Activated T-cell treated with anti-CD3 and anti-CD28 coated beads for 48 hours (primary cell): ENCODE results near the gene RGS14.
A peak's percentile ranks its signal among the peaks of the same experiment; 100 is the strongest.

Experiments
- DNase-seq: peaks from one replicate; pipeline ENCODE4 v3.0.0-alpha.2; 2020; ENCODE audit warnings: low read depth

The RGS14 gene, protein sequence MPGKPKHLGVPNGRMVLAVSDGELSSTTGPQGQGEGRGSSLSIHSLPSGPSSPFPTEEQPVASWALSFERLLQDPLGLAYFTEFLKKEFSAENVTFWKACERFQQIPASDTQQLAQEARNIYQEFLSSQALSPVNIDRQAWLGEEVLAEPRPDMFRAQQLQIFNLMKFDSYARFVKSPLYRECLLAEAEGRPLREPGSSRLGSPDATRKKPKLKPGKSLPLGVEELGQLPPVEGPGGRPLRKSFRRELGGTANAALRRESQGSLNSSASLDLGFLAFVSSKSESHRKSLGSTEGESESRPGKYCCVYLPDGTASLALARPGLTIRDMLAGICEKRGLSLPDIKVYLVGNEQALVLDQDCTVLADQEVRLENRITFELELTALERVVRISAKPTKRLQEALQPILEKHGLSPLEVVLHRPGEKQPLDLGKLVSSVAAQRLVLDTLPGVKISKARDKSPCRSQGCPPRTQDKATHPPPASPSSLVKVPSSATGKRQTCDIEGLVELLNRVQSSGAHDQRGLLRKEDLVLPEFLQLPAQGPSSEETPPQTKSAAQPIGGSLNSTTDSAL

DNA sequence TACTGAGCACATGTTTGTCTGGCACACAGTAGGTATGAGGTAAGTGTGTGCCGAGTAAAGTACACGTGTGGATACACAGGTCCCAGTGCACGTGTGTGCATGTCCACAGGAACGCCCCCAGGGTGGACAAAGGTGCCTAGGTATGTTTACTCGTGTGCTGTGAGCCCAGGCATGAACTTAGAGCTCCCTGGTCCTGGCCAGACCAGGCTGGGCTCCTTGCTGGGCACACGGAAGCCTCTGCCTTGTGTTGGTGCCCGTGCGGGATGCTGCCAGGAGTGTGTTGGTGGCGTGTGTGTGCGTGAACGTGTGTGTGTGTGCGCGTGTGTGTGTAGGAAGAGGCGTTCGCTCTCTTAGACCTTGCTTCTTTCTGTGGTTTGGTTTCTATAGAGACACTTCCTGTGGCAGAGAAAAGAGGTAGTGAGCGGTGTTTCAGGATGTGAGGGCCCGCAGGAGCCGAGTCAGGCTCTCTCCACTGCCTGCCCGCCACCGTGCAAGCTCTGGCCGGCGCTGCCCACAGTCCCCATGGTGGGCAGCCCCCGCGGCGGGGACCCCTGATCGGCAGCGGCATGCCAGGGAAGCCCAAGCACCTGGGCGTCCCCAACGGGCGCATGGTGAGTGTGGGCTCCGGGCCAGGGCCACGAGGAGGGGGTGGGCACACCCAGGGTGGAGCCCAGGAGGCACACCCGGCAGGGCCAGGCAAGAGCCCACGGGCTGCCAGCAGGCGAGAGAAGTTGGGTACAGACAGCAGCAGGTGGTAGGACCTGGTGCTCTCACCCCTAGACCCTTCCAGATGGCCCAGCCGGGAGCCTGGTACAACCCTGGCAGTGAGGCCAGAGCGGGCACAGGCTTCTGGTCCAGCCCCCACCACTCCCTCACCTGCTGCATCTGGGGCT is at the start of gene RGS14:
RGS14 (plus strand) TSS at position 466 of the 893 bp plus-strand sequence; CDS start at position 567, 101 bp downstream.
- no peak for DNase-seq

DNA sequence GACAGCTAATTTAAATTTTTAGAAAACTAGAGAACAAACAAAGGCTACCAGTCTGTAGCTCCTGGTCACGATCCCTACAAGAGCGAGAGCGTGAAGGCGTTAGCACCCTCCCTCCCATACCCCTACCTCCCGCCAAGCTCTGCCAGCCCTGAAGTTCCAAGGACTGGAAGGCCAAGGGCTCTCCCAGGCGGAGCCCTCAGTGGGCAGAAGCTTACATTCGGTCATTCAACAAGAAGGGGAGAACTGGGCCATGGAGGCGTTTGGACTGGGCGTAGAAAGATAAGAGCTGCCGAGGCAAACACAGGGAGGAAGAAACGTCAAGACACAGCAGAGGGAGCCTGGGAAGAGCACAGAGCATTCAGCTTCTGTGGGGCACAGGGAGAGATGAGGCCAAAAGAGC is 49.0 kb upstream of the RGS14 start:
- DNase-seq = no peak

DNA sequence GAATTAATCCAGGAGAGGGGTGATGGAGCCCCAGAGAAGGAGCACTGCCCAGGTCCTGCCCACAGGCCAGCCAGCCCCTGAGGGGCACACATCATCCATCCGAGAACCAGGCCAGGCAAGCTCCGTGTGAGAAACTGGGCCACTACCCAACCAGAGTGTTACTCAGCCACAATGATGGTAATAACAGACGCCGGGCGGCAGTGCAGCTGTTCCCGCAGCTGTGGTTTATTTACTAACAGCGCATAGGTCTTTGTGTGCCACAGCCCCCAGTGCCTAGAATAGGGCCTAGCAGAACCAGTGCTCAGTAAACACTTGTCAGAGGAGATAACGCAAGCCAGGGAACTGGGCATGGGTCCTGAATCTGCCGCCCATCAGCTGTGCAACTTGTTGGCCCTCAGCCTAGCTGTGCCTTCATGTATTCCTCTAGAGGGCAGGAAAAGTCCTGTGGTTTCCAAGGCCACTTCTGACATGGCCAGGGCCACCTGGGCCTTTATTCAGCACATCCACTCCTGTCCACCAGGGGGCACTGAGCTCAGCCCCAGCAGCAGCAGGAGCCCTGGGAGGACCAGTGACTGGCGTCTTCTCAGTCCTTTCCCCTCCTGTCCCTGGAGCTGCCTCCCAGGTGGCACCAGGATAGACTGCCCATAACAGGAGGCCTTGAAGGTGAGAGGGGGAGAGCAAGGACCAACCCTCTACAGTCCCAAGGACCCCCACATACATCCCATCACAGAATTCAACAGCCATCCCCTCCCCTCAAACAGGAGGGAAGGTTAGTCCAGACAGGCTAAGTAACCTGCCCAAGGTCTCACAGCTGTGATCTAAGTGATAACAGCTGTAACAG is 48.2 kb upstream of the RGS14 start:
- DNase-seq = peak; percentile 67

DNA sequence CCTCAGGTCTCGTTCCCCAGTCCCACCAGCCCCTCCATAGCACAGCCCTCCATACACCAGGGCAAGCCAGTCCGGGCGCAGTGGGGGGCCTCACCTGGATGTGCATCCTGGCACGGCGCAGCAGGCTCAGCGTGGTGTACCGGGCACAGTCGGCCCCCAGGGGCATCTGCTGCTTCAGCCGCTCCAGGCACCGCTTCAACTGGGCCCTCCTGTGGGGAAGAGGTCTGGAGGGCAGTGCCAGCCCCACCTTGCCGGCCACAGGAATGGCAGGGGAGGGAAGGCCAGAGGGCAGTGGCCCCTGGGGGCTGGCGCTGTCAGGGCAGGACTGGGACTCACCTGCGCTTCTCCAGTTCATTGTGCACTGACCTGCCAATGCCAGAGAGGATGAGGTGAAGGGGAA is 47.4 kb upstream of the RGS14 start:
- no peak for DNase-seq

DNA sequence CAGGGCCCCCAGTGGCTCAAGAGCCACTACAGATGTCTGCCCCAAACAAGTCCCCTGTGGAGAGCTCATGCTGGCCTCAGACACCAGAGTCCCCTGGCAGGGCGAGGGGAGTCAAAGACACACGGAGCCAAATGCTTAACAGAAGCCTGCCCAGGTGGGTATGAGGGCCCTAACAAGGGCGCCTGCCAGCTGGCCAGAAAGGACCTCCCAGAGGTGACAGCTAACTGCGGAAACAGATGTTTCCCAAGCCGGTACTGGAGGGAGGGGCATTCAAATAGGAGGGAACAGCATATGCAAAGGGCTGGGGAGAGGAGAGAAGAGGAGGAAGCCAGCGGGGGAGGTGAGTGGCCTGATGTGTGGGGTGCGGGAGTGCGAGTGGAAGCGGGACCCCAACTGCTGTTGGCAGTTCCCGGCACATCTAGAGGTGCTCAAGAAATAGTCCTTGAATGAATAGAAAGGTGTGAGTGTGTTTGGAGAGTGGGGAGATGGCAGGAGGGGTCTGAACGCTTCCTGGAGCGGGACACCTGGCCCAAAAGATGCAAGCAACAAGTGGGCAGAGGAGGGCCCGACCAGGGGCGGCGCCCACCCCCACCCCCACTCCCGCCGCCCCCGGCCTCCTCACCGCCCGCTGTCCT is 46.9 kb upstream of the RGS14 start:
- no peak for DNase-seq

DNA sequence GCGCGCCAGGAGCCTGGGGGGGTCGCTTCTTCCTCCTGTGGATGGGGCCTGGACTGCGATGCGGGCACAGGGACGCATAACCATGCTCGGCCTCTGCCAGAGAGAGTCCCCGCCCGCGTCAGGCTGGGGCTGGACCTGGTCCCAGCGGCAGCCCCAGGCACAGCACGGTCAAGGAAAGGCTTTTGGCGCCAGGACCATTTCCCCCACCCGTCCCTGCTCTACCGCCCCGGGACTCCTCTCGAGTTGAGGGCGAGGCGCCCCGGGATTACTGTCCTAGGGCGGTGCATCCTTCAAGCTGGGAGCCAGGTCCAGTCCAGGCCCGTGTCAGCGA is 46.4 kb upstream of the RGS14 start:
- no peak for DNase-seq

DNA sequence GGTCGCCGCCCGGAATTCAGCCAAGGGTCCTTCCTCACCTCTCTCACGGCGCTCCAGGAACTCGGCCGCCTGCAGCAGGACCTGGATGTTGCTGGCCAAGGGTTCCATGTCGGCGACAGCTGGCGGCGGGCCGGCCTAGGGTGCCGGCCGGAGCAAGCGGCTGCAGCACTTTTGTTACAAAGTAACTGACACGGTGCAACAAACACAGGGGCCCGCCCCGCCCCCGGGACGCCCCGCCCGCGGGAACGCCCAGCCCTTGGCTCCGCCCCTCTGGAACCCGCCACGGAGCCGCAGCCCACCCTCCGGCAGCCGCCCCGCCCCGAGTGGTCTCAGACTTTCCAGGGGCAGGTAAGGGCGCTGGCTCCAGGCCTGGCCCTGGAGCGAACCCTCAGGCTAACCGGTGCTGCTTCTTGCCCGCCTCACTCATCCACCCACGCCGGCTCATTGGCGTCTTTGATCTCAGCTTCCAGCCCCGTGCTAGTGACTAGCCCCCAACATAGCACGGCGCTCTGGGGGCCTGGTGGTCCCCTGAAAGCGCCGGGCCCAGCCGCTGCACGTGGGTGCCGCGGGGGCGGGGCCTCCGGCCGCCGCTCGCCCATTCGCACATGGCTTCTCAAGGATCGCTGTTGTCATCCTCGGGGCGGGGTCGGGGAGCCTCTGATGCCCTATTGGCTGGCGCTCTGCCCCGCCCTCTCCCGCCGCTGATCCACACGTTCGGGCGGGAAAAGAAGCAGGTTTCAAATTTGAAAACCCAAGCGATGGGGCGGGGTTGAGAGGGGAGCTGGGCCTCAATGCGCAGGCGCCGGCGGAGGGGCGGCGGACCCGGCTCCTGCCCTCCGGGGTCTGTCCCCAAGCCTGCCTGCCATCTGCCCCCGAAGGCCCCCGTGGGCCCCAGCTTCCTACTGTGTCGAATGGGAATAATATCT is 45.7 kb upstream of the RGS14 start, which contains the start of gene MXD3:
MXD3 (minus strand) TSS at position 176 of the 926 bp plus-strand sequence; CDS start at position 108, 68 bp downstream.
- DNase-seq = peak; percentile 98

DNA sequence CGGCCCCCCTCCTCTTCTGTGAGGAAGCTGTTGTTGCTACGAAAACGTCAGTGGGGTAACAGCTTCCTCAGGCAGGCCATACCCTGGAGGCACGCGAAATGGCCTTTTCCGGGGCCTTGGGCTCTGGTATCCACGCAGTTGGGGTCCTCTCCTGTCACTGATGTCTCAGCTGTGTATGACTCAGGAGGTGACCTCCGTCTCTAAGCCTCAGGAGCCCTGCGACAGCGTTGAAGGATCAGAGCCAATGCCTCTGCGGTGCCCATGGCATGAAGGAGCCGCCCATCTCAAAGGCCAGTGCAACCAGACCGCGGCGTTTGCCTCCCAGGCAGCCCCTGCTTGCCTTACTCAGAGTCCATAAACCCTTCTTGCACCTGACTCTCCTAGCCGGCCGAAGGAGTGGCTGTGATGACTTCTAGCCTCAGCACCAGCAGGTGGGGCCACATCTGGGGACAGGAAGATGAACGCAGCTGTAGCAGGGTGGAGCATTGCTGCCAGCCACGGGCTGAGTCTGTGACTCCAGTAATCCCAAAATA is 45.0 kb upstream of the RGS14 start:
- peak; percentile 53 for DNase-seq

DNA sequence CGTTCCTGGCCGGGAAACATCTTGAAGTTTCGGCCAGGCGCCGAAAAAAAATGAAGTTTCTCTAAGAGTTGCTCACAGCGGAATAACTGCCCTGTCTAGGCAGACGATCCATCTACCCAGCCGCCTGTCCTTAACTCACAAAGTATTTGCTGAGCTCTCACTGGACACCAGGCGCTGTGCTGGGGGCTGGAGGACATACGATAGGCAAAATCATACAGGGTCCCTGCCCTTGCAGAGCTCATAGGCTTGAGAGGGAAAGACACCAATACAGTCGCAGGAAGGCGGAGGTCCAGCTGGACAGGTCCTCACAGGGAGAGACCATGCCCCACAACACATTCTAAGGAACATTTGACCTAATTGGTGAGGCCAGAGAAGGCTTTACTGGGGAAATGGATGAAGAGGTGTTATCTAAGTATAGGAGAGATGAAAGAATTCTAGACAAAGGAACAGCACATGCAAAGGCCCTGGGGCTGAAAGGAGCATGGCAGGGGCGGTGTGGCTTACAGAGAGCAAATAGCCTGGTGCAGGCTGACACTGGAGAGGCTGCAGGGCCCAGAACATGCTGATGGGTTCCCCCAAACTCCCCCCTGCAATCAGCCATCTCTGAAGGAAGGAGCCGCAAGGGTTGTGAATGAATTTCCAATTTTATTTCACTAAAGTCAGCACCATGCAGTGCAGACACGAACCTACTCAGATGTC is 44.0 kb upstream of the RGS14 start:
- no peak for DNase-seq

DNA sequence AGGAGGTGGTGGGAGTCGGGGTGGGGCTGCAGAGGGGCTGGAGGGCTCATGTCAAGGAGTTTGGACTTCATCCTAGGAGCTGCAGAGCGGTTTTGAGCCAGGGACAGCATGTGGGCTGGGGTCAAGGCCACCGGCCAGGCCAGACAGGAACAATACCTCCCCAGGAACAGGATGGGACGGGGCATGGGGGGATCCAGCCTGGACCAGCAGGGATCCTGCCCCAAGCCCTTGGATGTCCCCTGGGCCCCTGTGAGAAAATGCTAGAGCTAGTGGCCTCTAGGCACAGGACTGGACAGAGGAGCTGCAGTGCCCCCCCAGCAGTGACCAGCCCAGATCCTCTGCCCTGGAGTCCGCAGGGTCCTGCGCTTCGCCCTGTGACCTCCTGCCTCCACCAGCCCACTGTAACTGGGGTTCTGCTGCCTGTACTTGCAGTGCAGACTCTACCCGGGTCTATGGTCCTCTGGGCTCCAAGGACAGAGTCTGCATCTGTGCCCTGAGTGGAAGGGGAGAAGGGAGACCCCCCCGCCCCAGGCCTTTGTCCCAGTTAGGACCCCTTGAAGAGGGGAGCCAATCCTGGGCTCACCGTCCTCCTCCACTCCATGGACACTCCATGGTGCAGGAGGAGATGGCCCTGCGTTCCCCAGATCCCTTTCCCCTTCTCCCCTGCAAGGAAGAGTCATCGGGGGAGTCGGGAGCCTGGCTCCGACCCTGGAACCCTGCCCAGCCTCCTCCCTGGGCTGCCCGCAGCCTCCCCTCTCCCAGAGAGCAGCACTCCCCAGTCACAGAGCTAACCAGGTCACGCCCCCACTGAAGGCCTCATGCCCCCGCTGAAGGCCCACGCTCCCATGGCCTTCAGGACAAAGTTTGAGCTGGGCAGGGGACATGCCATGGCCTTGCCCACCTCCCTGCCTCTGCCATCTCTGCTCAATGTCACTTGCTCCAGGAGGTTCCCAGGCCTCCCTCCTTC is 43.1 kb upstream of the RGS14 start:
- DNase-seq = no peak

DNA sequence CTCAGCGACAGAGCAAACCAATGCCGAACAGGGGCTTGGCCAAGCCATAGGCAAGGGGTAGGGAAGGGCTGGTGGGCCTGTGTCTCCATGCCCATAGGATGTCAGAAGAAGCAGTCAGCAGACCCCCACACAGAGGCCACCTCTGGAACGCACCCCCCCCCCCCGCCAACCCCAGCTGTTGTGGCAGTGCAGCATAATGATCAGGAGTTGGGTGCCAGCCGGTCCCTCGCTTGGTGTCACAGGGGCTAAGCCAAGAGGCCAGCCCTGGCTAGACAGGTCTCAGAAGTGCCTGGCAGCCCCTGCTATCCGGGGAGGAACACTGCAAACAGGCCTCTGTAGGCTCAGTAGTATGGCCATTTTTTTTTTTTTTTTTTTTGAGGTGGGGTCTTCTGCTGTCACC is 42.3 kb upstream of the RGS14 start:
- DNase-seq = no peak

DNA sequence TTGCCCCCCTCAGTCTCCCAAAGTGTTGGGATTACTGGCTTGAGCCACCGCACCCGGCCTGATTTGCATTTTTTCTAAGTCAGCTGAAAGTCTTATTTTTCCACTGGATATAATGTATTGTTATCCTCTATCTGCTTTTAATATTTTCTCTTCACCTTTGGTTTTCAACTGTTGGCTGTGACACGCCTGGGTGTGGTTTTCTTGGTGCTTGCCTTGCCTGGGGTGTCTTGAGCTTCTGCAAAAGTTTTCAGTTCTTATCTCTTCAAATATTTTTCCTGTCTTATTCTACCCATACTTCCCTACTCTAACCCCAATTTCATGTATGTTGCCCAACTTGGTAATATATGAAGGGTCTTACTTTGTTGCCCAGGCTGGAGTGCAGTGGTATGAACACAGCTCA is 41.7 kb upstream of the RGS14 start:
- no peak for DNase-seq

DNA sequence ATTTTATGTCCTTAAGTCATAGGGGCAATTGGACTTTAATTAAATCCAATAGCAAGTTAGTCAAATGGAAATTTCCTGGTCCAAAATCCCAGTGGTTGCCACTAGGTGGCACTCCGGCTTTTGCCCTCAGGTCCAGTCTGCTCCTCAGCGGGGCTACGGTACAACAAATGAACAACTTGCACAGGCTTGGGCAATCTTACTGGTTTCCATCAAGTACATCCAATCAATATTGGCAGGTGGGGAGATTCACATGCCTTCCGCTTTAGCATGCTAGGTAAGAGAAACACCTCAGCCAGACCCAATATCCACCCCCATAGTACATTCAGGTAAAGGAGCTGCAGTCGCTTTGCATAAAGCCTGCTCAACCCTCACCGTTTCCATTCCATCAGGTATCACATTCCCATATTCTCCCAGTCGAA is 39.8 kb upstream of the RGS14 start:
- peak; percentile 67 for DNase-seq

DNA sequence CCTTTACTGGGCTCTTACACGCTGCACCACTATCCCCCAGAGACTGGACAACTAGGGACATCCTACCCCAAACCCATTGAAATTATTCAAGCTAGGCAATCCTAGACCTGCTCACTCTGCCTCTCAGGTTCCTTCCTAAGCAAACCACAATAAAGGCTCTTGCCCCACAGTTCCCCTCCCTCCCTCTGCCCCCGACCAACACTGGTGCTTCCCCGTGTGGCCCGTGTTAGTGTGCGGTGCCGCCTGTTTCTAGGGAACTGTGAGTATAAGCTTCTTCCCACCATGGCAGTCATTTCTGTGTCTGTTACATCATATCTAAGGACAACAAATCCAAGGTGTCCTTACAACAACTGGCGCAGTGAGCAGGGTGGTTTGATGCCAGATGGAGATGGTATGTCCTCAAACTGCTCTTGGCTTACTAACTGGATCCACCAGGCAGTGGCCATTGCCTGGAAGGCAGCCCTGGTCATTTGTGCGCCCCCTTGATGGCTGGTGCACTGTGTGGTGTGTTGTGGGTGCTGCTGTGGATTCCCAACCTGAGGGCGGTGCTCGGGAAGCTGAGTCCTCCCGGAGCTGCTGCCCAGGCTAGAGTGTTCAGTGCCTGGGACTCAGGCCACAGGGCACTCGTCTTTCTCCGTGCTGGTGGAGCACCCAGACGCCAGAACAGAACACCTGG is 37.7 kb upstream of the RGS14 start:
- DNase-seq = no peak

DNA sequence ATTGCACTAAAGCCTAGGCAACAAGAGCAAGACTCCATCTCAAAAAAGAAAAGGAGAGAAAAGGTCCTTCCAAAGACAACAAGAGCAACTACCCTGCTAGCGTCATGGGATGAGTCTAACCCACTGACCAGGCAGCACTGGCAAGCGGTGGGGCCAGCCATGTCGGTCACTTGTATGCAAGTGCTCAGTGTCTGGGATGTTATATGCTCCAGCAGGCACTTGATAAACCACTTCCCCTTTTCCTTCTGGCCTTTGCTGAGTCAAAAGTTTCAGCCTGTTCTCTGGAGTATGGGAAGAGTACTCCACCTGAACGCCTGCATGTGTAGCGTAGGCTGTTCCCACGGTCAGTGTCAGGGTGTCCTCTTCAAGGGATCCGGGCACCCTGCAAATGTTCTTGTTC is 36.8 kb upstream of the RGS14 start:
- DNase-seq = no peak

DNA sequence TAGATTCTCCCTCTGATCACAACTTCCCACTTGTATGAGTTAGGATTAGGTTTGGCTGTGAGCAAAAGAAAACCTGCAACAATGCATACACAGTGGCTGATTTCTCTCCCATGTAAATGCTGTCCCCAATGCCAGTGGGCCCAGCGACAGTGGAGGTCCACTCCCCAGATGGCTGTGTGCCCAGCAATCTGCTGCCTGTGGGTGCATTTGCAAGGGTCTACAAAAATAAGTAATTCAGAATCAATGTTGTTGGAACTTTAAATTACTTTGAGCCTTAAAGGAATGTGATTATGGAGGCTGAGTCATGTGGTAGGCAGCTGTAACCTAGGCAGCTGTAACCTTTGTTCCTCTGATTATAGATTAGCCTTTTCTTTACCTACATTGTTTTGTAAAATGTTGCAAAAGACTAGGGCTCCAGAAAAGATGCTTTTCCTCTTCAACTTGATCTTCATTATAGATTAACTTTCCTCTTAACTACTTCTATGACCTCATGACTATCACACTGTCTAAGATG is 31.8 kb upstream of the RGS14 start:
- no peak for DNase-seq
